GM19397 (cell line): ENCODE results near the gene ASCC1.

Experiments used
- ATAC-seq: cut with Tn5 transposase; IDR thresholded peaks from one replicate; pipeline ENCODE4 v1.9.1; 2021; ENCODE audit warnings: mild to moderate bottlenecking, moderate library complexity; ENCODE audit not compliant: unreplicated experiment

Gene ASCC1

GRCh38 chr10:72215611-72216549 lies at the start of gene ASCC1, which contains the start of gene ANAPC16:
Gene ASCC1, minus strand, starts transcription at chr10:72216276. Its CDS starts 2,978 bp downstream, at chr10:72213298.
Gene ANAPC16, plus strand, starts transcription at chr10:72216012. Its CDS starts 7,903 bp downstream, at chr10:72223915.
- ATAC-seq, result peak; percentile 87

- no peak for ATAC-seq
These were observed 49.4 kb upstream of the ASCC1 start for GRCh38 chr10:72265508-72265907.

- no peak for ATAC-seq
These were observed 48.5 kb upstream of the ASCC1 start for GRCh38 chr10:72264536-72264935.

GRCh38 chr10:72263613-72264241 lies 47.7 kb upstream of the ASCC1 start:
- no peak for ATAC-seq

GRCh38 chr10:72261784-72262404 lies 45.8 kb upstream of the ASCC1 start:
- no peak for ATAC-seq

GRCh38 chr10:72260976-72261783 lies 45.1 kb upstream of the ASCC1 start:
- peak; percentile 43 for ATAC-seq

GRCh38 chr10:72260239-72260975 lies 44.3 kb upstream of the ASCC1 start:
- ATAC-seq, result peak; percentile 57

GRCh38 chr10:72259491-72260238 lies 43.6 kb upstream of the ASCC1 start:
- ATAC-seq, result no peak

GRCh38 chr10:72258617-72259016 lies 42.5 kb upstream of the ASCC1 start:
- no peak for ATAC-seq

- no peak for ATAC-seq
These were observed 41.2 kb upstream of the ASCC1 start for GRCh38 chr10:72257051-72257892.

GRCh38 chr10:72255977-72256729 lies 40.1 kb upstream of the ASCC1 start:
- ATAC-seq, result no peak

- ATAC-seq, result no peak
These were observed 38.9 kb upstream of the ASCC1 start for GRCh38 chr10:72254813-72255568.

GRCh38 chr10:72253578-72253977 lies 37.5 kb upstream of the ASCC1 start:
- no peak for ATAC-seq

GRCh38 chr10:72252972-72253371 lies 36.9 kb upstream of the ASCC1 start:
- ATAC-seq, result no peak

- no peak for ATAC-seq
These were observed 35.6 kb upstream of the ASCC1 start for GRCh38 chr10:72251635-72252034.

GRCh38 chr10:72250666-72251065 lies 34.6 kb upstream of the ASCC1 start:
- ATAC-seq, result no peak
